ENCODE measurements around the gene DTL.
A peak's percentile ranks its signal among the peaks of the same experiment; 100 is the strongest.
"Not testable (repeated sequence)": the region's sequence is repeated elsewhere in the genome, so short reads cannot be mapped to it uniquely, and the experiment has no call there.

The DTL gene

GRCh38 chr1:212035123-212035834 is at the start of gene DTL, which contains the start of gene INTS7:
Gene DTL (plus strand): TSS chr1:212035748. CDS start chr1:212035891, 143 bp downstream.
Gene INTS7 (minus strand): TSS chr1:212035557. CDS start chr1:212035437, 120 bp downstream.
- peak; percentile 97 for DNase-seq

- no peak for DNase-seq
These were observed 48.8 kb upstream of the DTL start for GRCh38 chr1:211986628-211987254.

GRCh38 chr1:211991695-211992094 is 43.9 kb upstream of the DTL start:
- no peak for DNase-seq

- DNase-seq, result not testable (repeated sequence)
These were observed 38.1 kb upstream of the DTL start for GRCh38 chr1:211997426-211997825.

- DNase-seq, result no peak
These were observed 33.0 kb upstream of the DTL start for GRCh38 chr1:212002536-212002935.

GRCh38 chr1:212004895-212005608 is 30.5 kb upstream of the DTL start:
- no peak for DNase-seq

- DNase-seq, result no peak
These were observed 28.4 kb upstream of the DTL start for GRCh38 chr1:212007178-212007577.

- DNase-seq, result no peak
These were observed 27.7 kb upstream of the DTL start for GRCh38 chr1:212007886-212008285.

- DNase-seq, result no peak
These were observed 26.0 kb upstream of the DTL start for GRCh38 chr1:212009561-212009960.

GRCh38 chr1:212010004-212010403 is 25.5 kb upstream of the DTL start:
- no peak for DNase-seq

GRCh38 chr1:212012034-212012740 is 23.4 kb upstream of the DTL start:
- DNase-seq, result peak; percentile 35

- no peak for DNase-seq
These were observed 21.9 kb upstream of the DTL start for GRCh38 chr1:212013672-212014071.

GRCh38 chr1:212020975-212021374 is 14.6 kb upstream of the DTL start:
- no peak for DNase-seq

- no peak for DNase-seq
These were observed 14.0 kb upstream of the DTL start for GRCh38 chr1:212021563-212021962.

GRCh38 chr1:212022908-212023307 is 12.6 kb upstream of the DTL start:
- not testable (repeated sequence) for DNase-seq

- DNase-seq, result no peak
These were observed 10.9 kb upstream of the DTL start for GRCh38 chr1:212024469-212025149.

- not testable (repeated sequence) for DNase-seq
These were observed 7.8 kb upstream of the DTL start for GRCh38 chr1:212027727-212028126.

- no peak for DNase-seq
These were observed 4.5 kb upstream of the DTL start for GRCh38 chr1:212030936-212031528.

GRCh38 chr1:212034516-212035122 is 929 bp upstream of the DTL start:
- no peak for DNase-seq

- DNase-seq, result no peak
These were observed 472 bp downstream of the DTL start for GRCh38 chr1:212035835-212036605.

- no peak for DNase-seq
These were observed 2.4 kb downstream of the DTL start for GRCh38 chr1:212037900-212038299.
